ENCODE results near the gene IFNK. TPM values are rescaled to one million over a fixed set of nuclear protein-coding genes. Genes with fewer than 3 reads are reported as not detected.
A peak's percentile ranks its signal among the peaks of the same experiment; 100 is the strongest.

IFNK gene
- total and polyA plus RNA-seq, 8 donors, result 0.14 TPM; not detected in 7

DNA sequence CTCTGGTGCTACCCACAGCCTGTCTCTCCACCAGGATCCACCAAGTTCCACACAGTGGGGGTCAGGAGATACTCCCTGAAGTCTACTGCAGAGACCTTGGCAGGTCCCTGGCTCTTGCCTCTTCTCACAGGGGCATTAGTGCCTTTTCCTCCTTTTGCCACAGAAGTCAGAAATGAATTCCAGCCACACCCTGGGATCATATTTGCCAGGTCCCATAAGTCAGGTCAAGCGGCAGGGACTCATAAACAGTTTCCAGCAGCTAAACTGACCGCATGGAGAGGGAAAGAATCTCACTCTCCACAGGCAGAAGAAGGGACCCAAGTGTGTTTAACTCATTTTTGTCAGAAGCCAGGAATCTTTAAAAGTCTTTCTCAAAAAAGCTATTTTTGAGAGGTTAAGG is 13.3 kb upstream of the IFNK start:
- no peaks in the 10 kb centered on the region for H3K9me3 ChIP-seq
- DNase-seq, result no peak
- H3K4me1 ChIP-seq, result no peaks in the 10 kb centered on the region
- H3K4me3 ChIP-seq, result no peak overlapping the region
- no peaks in the 10 kb centered on the region for H3K27me3 ChIP-seq
- intact Hi-C loops (cut with DNase I), result no loop called here
- no peak for ATAC-seq
- no peaks in the 10 kb centered on the region for H3K36me3 ChIP-seq
- no peak overlapping the region for H3K27ac ChIP-seq
- TF ChIP-seq, protein P1, sequence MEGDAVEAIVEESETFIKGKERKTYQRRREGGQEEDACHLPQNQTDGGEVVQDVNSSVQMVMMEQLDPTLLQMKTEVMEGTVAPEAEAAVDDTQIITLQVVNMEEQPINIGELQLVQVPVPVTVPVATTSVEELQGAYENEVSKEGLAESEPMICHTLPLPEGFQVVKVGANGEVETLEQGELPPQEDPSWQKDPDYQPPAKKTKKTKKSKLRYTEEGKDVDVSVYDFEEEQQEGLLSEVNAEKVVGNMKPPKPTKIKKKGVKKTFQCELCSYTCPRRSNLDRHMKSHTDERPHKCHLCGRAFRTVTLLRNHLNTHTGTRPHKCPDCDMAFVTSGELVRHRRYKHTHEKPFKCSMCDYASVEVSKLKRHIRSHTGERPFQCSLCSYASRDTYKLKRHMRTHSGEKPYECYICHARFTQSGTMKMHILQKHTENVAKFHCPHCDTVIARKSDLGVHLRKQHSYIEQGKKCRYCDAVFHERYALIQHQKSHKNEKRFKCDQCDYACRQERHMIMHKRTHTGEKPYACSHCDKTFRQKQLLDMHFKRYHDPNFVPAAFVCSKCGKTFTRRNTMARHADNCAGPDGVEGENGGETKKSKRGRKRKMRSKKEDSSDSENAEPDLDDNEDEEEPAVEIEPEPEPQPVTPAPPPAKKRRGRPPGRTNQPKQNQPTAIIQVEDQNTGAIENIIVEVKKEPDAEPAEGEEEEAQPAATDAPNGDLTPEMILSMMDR (IDR thresholded peaks at IDR 0.05), result no peak

DNA sequence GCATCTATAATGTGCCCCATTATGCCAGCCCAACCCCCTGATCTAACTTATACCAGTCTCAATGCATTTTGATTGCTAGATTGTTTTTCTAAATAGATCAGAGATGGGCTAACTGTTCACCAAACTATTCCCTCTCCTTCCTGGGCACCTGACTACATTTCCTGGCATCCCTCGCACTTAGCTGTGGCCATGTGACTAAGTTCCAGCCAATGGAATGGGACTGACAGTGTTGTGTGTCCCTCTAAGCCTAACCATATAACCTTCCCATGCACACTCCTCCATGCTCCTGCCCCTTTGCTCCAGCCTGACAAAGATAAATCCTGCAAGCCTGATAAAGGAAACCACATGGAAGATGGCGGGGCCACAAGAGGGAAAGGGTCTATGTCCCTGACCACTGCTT is 12.3 kb upstream of the IFNK start:
- DNase-seq (no peak), ATAC-seq (no peak)
- intact Hi-C loops (cut with DNase I), result no loop called here
- H3K27me3 ChIP-seq, result no peaks in the 10 kb centered on the region
- H3K4me3 ChIP-seq, result no peak overlapping the region
- no peaks in the 10 kb centered on the region for H3K36me3 ChIP-seq
- no peak overlapping the region for H3K27ac ChIP-seq
- H3K9me3 ChIP-seq, result no peaks in the 10 kb centered on the region
- no peaks in the 10 kb centered on the region for H3K4me1 ChIP-seq
- TF ChIP-seq, protein P1 (IDR thresholded peaks at IDR 0.05), result no peak

DNA sequence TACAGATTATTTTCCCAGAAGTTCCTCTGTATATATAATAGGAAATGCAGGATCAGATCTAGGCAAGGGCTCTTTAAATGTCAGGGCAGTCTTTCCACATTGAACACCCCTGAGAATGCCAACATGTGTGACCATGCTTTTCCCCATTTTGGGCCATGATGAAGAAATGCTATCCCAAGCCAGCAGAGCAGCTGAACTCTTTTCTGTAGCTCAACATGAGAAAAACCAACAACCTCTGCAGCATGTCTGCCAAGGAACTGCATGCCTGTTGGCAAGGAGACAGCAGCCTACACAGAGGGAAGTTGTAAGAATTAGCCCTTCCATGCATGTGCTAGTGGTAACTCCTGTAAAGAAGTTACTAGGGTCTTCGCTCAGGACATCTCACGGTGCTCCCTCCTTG is 9.5 kb upstream of the IFNK start:
- H3K36me3 ChIP-seq, result no peaks in the 10 kb centered on the region
- TF ChIP-seq, protein P1 (IDR thresholded peaks at IDR 0.05), result no peak
- intact Hi-C loops (cut with DNase I), result no loop called here
- no peak overlapping the region for H3K4me3 ChIP-seq
- H3K4me1 ChIP-seq, result no peaks in the 10 kb centered on the region
- DNase-seq (peak in 2 of 4 donors; percentile 48 to 75), ATAC-seq (no peak)
- no peaks in the 10 kb centered on the region for H3K9me3 ChIP-seq
- no peak overlapping the region for H3K27ac ChIP-seq
- no peaks in the 10 kb centered on the region for H3K27me3 ChIP-seq

DNA sequence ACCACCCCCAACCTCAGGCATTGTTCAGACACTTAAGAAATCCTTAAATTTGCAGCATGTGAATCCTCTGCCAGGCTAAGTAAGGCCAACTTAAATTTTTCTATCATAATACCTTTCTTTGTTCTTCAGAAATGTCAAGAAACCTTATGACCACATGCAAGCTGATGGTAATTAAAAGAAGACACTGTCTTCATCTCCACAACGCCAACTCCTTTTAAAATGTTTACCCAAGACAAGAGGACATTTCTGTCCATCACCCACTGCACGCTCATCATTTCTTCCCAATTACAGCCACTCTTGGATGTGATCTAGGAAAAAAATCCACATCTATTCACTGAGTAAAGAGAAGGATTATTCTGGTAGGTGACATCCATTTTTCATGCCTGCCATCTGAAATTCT is 6.1 kb upstream of the IFNK start:
- ATAC-seq, result no peak
- DNase-seq, result no peak
- no peak overlapping the region for H3K27ac ChIP-seq
- intact Hi-C loops (cut with DNase I), result no loop called here
- no peaks in the 10 kb centered on the region for H3K4me1 ChIP-seq
- H3K9me3 ChIP-seq, result no peaks in the 10 kb centered on the region
- H3K27me3 ChIP-seq, result no peaks in the 10 kb centered on the region
- TF ChIP-seq, protein P1 (IDR thresholded peaks at IDR 0.05), result no peak
- no peak overlapping the region for H3K4me3 ChIP-seq
- no peaks in the 10 kb centered on the region for H3K36me3 ChIP-seq

DNA sequence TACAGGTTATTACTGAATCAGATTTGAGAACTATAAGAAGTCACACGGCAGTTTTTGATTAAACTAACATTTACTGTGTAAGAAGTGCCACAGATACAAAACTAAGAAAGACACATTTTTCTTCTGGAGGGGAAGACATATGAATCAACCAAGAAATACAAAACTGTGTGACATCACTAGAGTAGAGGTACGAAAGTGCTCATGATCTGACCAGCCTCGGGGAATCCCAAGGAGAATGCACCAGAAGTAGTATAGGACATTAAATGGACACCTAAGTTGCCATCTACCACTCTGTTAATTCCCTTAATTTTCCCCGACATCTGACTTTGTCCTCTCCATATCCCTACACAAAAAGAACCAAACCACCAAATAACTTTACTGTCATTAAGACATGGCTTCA is 5.3 kb upstream of the IFNK start:
- Histone ChIP-seq H3K4me3 (no peak overlapping the region), H3K27me3 (no peaks in the 10 kb centered on the region), H3K4me1 (no peaks in the 10 kb centered on the region), H3K9me3 (no peaks in the 10 kb centered on the region), H3K36me3 (no peaks in the 10 kb centered on the region), H3K27ac (no peak overlapping the region)
- DNase-seq (no peak), ATAC-seq (no peak)
- TF ChIP-seq, protein P1 (IDR thresholded peaks at IDR 0.05), result no peak
- intact Hi-C loops (cut with DNase I), result no loop called here

All from left lung (tissue), 10 donors.